Body of pancreas (tissue), 4 donors: ENCODE data around the gene SLX9. TPM values are rescaled to one million over a fixed set of nuclear protein-coding genes. Genes with fewer than 3 reads are reported as not detected.
A peak's percentile ranks its signal among the peaks of the same experiment; 100 is the strongest.

ENCODE experiments used
- ATAC-seq: fragments of 150-250 bp; one replicate; pipeline ENCODE4 v1.9.1; 2016
- DNase-seq, 4 donors: peaks; one replicate each; pipeline ENCODE4 v3.0.0-alpha.2; 2019
- H3K27ac ChIP-seq, 4 donors: fragments of 200-600 bp; sonication (generic); 1 replicate in 3 of 4; 2 replicates in 1 of 4; pipeline versions ENCODE4 v1.5.1 to v1.6.1; 2016 to 2019; ENCODE audit warnings: mild to moderate bottlenecking in 1 of 4, mixed read lengths in 1 of 4, moderate library complexity in 1 of 4
- H3K27me3 ChIP-seq, 2 donors: fragments of 200-600 bp; sonication (generic); one replicate each; pipeline ENCODE4 v1.6.0; 2016; ENCODE audit warnings: mild to moderate bottlenecking in 1 of 2
- H3K36me3 ChIP-seq, 2 donors: fragments of 200-600 bp; sonication (generic); replicated peaks in 1 of 2; 2 replicates each; pipeline ENCODE4 v1.5.1; 2016; ENCODE audit warnings: low read depth in 2 of 2; ENCODE audit not compliant: insufficient read depth in 1 of 2
- H3K4me1 ChIP-seq: fragments of 200-600 bp; sonication (generic); one replicate; pipeline ENCODE4 v1.6.0; 2016
- H3K4me3 ChIP-seq, 2 donors: fragments of 200-600 bp; sonication (generic); 1 replicate in 1 of 2; 2 replicates in 1 of 2; pipeline ENCODE4 v1.5.1; 2016 to 2019
- H3K9me3 ChIP-seq, 3 donors: fragments of 200-600 bp; sonication (generic); 1 replicate in 2 of 3; 2 replicates in 1 of 3; pipeline ENCODE4 v1.5.1; 2016
- CTCF ChIP-seq, 7 experiments: fragments of 450-650 bp in 4 of 7; fragments of 200-600 bp in 3 of 7; sonication (generic) in 3 of 7; IDR thresholded peaks; one replicate each; pipeline ENCODE4 v1.5.1; 2016 to 2019; ENCODE audit warnings: antibody characterized with exemption in 7 of 7
- POLR2A ChIP-seq, 3 donors: fragments of 450-650 bp; IDR thresholded peaks; one replicate each; pipeline ENCODE4 v1.6.1; 2016; ENCODE audit warnings: antibody characterized with exemption in 3 of 3, mild to moderate bottlenecking in 2 of 3
- WGBS, 2 donors: methylation state at CpG; one replicate each; pipeline ENCODE4 v1.1.5; 2017; 5-methylcytosine and 5-hydroxymethylcytosine counted together
- intact Hi-C: fragments of 100-400 bp; cut with DNase I; formaldehyde crosslinking; loops from one replicate; pipeline ENCODE4 v1.15.1; 2023
- total RNA-seq, 2 donors: library from RNA; depleted of rRNA; stranded (reverse); fragments of >200 nt; gene quantifications; one replicate each; pipeline ENCODE4 v1.1.0, GENCODE V29; 2016

Gene SLX9
- total RNA-seq, 2 donors from 2014 or later: 5.6 to 9.3 TPM

DNA sequence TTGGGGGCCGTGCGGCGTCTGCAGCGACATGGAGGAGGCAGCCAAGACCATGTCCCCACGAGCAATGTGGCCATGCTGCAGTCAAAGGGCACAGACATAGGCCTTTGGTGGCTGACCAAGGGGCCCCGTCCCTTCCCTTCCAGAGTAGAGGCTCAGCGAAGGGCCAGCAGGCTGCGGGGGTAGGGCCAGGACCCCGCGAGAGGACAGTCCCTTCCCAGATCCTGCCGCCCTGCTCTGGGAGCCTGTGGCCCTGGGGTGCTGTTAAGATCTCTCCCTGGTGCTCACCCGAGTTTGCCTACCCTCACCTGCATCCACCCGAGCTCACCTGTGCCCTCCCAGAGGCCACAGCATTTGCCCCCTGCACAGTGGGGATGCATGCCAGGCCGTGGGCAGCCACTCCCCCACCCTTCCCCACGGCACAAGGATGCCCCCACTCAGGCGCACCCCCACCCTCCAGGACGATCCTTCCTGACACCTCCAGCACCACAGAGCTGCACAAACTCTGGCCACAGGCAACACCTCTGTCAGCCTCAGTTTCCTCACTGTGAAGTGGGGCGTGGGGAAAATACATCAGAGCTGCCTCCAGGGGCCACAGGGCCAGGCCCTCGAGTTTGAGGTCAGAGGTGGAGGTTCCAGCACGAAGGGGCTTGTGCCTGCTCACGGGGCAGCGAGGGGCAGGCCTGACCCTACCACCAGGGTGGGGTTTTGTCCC is 34.7 kb upstream of the SLX9 start:
- Histone ChIP-seq H3K9me3 (no peaks in the 10 kb centered on the region), H3K27me3 (no peaks in the 10 kb centered on the region), H3K36me3 (no peaks in the 10 kb centered on the region), H3K4me1 (peaks cover 3% of the 10 kb centered on the region), H3K27ac (no peak overlapping the region), H3K4me3 (no peak overlapping the region)
- 73 to 80% methylated on average over 13 to 21 of the region's 22 CpGs for WGBS, 2 donors
- ATAC-seq (no peak), DNase-seq (no peak)
- TF ChIP-seq POLR2A (IDR thresholded peaks at IDR 0.05): no peak
- TF ChIP-seq CTCF (IDR thresholded peaks at IDR 0.05): no peak
- intact Hi-C loops: no loop called here

DNA sequence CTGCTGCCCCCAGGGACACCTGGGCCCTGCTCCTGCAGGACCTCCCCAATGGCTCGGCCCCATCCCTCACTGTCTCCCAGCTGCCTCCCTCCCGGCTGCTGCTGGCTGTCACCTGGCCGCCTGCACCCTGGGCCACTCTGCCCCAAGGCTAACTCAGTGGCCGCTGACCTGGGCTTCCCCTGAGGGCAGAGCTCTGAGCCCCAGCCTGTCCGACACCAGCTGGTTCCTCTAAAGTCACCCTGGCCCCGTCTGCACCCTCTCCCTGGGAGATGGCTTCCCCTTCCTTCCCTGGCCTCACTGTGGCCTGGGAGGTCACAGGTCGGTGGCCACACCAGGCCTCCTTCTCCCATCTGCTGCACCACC is 34.1 kb upstream of the SLX9 start:
- ATAC-seq (no peak), DNase-seq (no peak)
- no peak overlapping the region for H3K4me3 ChIP-seq
- H3K9me3 ChIP-seq: no peaks in the 10 kb centered on the region
- no peaks in the 10 kb centered on the region for H3K27me3 ChIP-seq
- WGBS, 2 donors: 66 to 79% methylated on average over 5 to 6 of the region's 7 CpGs
- intact Hi-C loops: no loop called here
- peaks cover 8% of the 10 kb centered on the region for H3K4me1 ChIP-seq
- no peak for TF ChIP-seq POLR2A (IDR thresholded peaks at IDR 0.05)
- no peak for TF ChIP-seq CTCF (IDR thresholded peaks at IDR 0.05)
- no peaks in the 10 kb centered on the region for H3K36me3 ChIP-seq
- H3K27ac ChIP-seq: no peak overlapping the region

GRCh38 chr21:44907225-44907965 is 32.4 kb upstream of the SLX9 start:
- intact Hi-C loops: no loop called here
- Histone ChIP-seq H3K27me3 (no peaks in the 10 kb centered on the region), H3K4me3 (no peak overlapping the region), H3K9me3 (no peaks in the 10 kb centered on the region), H3K27ac (peak overlapping the region in 1 of 4 donors; percentile 19), H3K4me1 (peaks cover 25% of the 10 kb centered on the region), H3K36me3 (no peaks in the 10 kb centered on the region)
- no peak for TF ChIP-seq CTCF (IDR thresholded peaks at IDR 0.05)
- no peak for TF ChIP-seq POLR2A (IDR thresholded peaks at IDR 0.05)
- DNase-seq: no peak
- 58 to 70% methylated on average over 4 to 15 of the region's 16 CpGs for WGBS, 2 donors
- no peak for ATAC-seq

- H3K27ac ChIP-seq: peak overlapping the region in 1 of 4 donors; percentile 40
- ATAC-seq (no peak), DNase-seq (peak in 2 of 4 donors; percentile 29 to 63)
- 51 to 57% methylated on average over 25 of the region's 25 CpGs for WGBS, 2 donors
- H3K4me3 ChIP-seq: no peak overlapping the region
- H3K4me1 ChIP-seq: peaks cover 25% of the 10 kb centered on the region
- TF ChIP-seq POLR2A (IDR thresholded peaks at IDR 0.05) (no peak), CTCF (IDR thresholded peaks at IDR 0.05) (no peak)
- intact Hi-C loops: no loop called here
- no peaks in the 10 kb centered on the region for H3K36me3 ChIP-seq
- no peaks in the 10 kb centered on the region for H3K27me3 ChIP-seq
- no peaks in the 10 kb centered on the region for H3K9me3 ChIP-seq
These were observed 31.6 kb upstream of the SLX9 start for GRCh38 chr21:44907966-44908895.
